HCT116 (cell line): Measurements from ENCODE around the gene CRACDL.

Source experiments
- CTCF ChIP-seq, 3 experiments: fragments of 200-600 bp in 1 of 3; sonication (generic) in 1 of 3; IDR thresholded peaks in 2 of 3; conservative IDR thresholded peaks in 1 of 3; 2 replicates each; pipeline ENCODE4 v1.5.1; 2012 to 2017; ENCODE audit warnings: low read depth in 2 of 3, low read length in 2 of 3, antibody characterized with exemption in 1 of 3, borderline replicate concordance in 1 of 3, control low read depth in 1 of 3, mild to moderate bottlenecking in 1 of 3, mixed read lengths in 1 of 3, mixed run types in 1 of 3, moderate library complexity in 1 of 3; ENCODE audit not compliant: insufficient read depth in 1 of 3
- EGR1 ChIP-seq: IDR thresholded peaks from 2 replicates; pipeline ENCODE4 v1.6.1; 2012; ENCODE audit warnings: low read depth
- EZH2 ChIP-seq: fragments of 200-600 bp; sonication (generic); IDR thresholded peaks from 2 replicates; pipeline ENCODE4 v1.6.1; 2017; ENCODE audit warnings: antibody characterized with exemption, mixed run types
- JUND ChIP-seq: IDR thresholded peaks from 2 replicates; pipeline ENCODE4 v1.6.1; 2012
- POLR2A ChIP-seq: IDR thresholded peaks from 2 replicates; pipeline ENCODE4 v1.7.0; 2011; ENCODE audit warnings: borderline replicate concordance; ENCODE audit not compliant: insufficient read depth, insufficient read length; ENCODE audit errors: extremely low read depth
- POLR2AphosphoS5 ChIP-seq: IDR thresholded peaks from 2 replicates; pipeline ENCODE4 v1.6.1; 2011; ENCODE audit warnings: mild to moderate bottlenecking, low read depth, low read length, moderate library complexity
- SP1 ChIP-seq: IDR thresholded peaks from 2 replicates; pipeline ENCODE4 v1.6.1; 2012; ENCODE audit warnings: low read depth
- SRF ChIP-seq: IDR thresholded peaks from 2 replicates; pipeline ENCODE4 v1.6.1; 2012; ENCODE audit warnings: low read depth
- TCF7L2 ChIP-seq: IDR thresholded peaks from 2 replicates; pipeline ENCODE4 v1.7.0; 2011; ENCODE audit warnings: borderline replicate concordance, inconsistent platforms; ENCODE audit not compliant: insufficient read depth, insufficient read length; ENCODE audit errors: extremely low read depth
- ZFX ChIP-seq: fragments of 450-650 bp; IDR thresholded peaks from 2 replicates; pipeline ENCODE4 v1.6.1; 2017
- TF ChIP-seq, protein P1 (sequence below): IDR thresholded peaks from 2 replicates; pipeline ENCODE4 v1.6.1; 2012

DNA sequence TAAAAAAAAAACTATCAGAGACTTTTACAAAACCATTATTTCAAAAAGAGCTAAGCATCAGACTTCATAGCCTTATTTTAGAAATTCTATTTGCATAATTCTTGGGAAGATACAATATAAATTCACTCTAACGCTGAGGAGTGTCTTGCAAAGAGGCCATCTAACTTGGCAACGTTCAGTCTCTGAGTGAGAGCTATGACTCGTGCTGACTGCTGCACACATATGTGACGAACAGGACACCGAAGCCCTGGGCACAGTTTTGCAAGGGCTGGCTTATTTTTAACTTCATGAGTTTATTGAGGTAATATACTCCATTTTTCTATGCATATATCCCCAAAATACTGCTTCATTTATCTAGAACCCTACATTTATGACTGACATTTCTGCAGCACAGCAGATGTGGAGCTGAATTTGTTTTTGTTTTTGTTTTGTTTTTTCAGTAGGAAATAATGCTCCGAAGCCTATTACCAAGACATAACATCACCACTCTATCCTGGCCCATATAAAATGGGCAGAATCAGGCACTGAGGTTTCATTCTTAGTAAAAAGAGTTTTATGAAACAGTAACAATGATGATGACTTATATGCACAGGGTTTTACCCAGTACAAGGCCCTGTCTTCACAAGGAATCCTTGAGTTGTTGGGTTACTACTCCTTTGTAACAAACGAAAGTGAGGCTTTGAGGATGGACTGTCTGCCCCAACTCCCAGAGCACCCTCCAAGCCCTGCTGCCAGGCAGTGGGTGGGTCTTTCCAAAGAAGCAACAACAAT is 68.3 kb downstream of the CRACDL start:
- TF ChIP-seq JUND (0 out of 2 replicates have a peak, but pooled peaks have one; percentile 19), POLR2A (no peak), CTCF (IDR thresholded peaks at IDR 0.05 in 2 of 3, conservative IDR thresholded peaks at IDR 0.05 in 1 of 3; ENCODE audit: borderline replicate concordance in 1 of 3, insufficient read depth in 1 of 3, low read depth in 2 of 3, low read length in 2 of 3) (no peak), TCF7L2 (no peak), EGR1 (no peak), POLR2AphosphoS5 (no peak), ZFX (no peak), SRF (no peak), SP1 (no peak), EZH2 (no peak)
- TF ChIP-seq, protein P1, sequence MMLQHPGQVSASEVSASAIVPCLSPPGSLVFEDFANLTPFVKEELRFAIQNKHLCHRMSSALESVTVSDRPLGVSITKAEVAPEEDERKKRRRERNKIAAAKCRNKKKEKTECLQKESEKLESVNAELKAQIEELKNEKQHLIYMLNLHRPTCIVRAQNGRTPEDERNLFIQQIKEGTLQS, result no peak
